Hematopoietic multipotent progenitor cell treated with erythropoietin and hydrocortisone succinate and interleukin-3 and kit ligand, for 15 days (in vitro differentiated cells): ENCODE measurements around the gene HTT.
"Not testable (repeated sequence)": the region's sequence is repeated elsewhere in the genome, so short reads cannot be mapped to it uniquely, and the experiment has no call there.

Experiments used
- DNase-seq: peaks from one replicate; pipeline ENCODE4 v3.0.0-alpha.2; 2015; ENCODE audit warnings: low spot score

The HTT gene

GRCh38 chr4:3046162-3046561 is 28.3 kb upstream of the HTT start:
- no peak for DNase-seq

- DNase-seq, result no peak
Observed at GRCh38 chr4:3046623-3047022, 27.9 kb upstream of the HTT start.

DNA sequence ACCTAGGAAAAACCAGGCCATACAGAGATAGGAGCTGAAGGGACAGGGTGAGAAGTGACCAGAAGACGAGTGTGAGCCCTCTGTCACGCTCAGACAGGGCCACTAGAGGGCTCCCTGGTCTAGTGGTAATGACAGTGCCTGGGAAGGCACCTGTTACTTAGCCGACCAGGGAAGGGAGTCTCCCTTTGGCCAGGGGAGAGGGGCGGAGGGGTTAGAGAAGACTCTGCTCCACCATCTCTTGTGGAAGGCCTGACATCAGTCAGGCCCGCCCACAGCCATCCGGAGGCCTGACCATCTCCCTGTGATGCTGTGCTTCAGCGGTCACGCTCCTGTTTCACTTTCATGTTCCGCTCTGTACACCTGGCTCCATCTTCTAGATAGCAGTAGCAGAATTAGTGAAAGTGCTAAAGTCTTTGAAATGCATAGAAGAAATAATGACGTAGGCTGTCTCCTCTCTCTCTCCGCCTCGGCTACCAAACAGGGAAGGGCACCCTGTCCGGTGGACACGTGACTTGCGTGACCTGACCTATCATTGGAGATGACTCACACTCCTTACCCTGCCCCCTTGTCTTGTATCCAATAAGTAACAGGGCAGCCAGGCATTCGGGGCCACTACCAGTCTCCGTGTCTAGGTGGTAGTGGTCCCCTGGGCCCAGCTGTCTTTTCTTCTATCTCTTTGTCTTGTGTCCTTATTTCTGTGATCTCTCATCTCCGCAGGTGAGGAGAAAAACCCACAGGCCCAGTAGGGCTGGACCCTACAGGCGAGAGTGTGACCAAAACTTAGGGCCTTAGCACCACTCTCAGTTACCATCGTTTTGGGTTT is 26.8 kb upstream of the HTT start:
- peak; percentile 48 for DNase-seq

- not testable (repeated sequence) for DNase-seq
Observed at GRCh38 chr4:3051141-3051897, 23.2 kb upstream of the HTT start.

- DNase-seq, result no peak
Observed at GRCh38 chr4:3054169-3054759, 20.2 kb upstream of the HTT start.

DNA sequence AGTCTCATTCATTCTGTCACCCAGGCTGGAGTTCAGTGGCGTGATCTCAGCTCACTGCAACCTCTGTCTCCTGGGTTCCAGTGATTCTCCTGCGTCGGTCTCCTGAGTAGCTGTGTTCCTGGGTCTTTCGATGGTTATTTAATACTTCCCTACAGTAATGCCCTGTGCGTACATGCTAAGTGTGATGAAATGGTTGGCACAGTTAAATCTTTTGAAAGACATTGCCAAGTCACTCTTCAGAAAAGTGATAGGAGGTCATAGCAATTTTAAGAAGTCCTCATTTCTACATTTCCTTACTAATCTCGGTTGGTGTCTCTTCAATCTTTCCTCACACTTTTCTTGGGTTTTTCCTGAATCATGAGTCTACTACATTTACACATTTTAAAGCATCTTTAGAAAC is 14.5 kb upstream of the HTT start:
- no peak for DNase-seq

DNA sequence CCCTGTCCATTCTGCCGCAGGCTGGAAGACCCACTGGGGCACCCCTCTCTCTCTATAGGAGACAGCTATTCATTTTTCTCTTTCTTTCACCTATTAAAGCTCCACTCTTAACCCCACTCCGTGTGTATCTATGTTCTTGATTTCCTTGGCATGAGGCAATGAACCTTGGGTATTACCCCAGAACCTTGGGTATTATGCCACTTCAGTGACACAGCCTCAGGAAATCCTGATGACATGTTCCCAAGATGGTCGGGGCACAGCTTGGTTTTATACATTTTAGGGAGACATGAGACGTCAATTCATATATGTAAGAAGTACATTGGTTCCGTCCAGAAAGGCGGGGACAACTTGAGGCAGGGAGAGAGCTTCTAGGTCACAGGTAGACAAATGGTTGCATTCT is 13.5 kb upstream of the HTT start:
- no peak for DNase-seq

GRCh38 chr4:3062471-3062870 is 12.0 kb upstream of the HTT start:
- DNase-seq, result no peak

GRCh38 chr4:3065551-3065950 is 8.9 kb upstream of the HTT start:
- no peak for DNase-seq

DNA sequence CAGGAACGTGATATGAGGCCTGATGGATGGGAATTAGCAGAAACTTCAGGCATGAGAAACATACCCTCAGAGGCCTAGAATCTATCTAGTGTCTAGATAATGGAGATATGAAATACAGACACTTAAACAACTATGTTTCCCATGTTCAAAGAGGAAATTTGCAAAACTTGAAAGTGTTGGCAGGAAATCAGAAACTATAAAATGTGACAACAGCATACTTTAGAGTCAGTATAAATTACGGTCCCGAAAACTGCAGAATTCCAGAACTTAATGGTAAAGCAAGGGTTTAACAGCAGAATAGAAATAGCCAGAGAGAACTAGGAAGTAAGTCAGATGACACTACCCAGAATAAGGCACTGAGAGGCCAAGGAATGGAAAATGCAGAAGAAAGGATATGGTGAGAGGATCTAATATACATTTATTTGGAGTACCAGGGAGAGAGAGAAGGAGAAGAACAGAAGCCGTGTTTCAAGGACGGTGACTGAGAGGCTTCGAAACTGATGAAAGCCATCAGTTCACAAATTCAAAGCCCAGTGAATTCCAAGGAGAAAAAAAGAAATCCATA is 7.6 kb upstream of the HTT start:
- DNase-seq, result no peak

DNA sequence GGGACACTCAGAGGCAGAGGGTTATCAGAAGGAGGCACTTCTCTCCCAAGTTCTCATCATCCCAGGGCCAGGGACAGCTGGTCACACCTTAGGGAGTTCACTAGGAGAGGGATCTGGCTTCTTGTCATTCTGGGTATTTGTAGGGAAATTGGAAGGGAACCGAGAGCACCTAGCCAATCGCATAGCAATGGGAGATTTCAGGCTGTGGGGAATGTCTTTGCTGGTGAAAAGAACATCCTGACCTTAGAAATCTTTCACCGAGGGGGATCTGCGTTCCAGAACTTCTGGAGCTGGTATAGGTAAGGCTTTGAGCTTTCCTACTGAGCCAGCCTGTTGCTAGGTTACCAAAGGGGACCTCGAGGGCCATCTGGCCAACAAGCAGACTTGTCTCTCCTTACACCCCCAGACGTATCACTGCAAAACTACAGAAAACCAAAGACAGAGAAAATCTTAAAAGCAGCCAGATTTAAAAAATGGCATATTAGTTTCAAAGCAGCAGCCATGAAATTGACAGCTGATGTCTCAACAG is 6.9 kb upstream of the HTT start:
- no peak for DNase-seq

DNA sequence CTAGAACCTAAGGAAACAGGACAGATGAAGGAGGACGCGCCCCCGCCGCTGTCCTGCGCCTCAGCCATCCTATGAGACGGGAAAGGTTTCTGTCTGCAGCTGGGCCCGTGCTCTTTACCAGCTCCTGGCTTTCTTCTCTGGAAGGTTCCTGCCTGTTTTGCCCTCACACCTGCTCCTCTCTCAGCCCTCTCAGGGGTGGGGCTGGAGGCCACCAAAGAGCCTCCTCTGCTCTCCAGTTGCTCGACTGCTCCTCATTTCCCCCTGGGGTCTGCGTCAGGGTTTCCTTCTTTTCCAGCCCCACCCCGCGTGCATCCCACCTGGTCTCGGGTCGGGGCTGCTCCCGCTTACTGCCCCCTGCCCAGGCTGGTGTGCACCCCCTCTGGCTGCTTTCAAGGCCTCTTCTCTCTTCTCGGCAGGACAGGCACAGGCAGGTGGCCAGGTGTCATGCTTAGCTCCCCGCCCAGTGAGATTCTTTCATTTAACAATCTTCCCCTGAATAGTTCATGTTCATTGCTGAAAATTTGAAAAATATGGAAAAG is 4.8 kb upstream of the HTT start:
- DNase-seq, result no peak

DNA sequence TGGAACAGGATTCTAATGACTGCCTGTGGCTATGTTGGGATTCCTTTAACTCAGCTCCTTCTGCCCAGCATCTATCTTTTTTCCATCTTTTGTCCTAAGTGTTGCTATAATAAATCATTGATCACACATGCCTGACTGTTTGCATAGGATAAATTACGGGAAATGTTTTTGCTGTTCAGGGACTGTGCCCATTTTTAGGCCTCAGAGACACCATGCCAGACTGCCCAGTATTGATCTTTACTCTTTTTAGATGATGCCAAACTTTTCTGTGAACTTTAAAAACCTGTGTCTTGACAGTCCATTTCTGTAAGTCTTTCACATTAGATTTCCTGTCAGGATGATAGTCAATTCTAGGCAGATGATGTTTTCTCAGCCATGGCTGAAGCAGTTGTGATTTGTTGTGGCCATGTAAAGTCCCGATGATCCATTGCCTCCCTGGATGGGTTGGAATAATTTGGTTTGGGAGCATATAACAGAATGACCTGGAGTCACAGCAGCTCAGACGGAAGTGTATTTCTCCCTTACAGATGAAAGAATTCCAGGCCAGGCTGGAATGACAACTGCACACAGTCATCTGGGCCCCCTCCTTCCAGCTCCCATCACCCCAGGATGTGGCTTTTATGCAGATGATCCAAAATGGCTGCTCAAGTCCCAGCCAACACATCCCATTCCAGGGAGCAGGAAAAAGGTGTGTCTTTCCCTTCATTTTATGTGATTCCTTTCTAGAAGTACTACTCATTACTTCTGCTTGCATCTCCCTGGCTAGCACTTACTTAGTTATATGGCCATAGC is 3.6 kb upstream of the HTT start:
- DNase-seq, result no peak

- no peak for DNase-seq
Observed at GRCh38 chr4:3071811-3072210, 2.7 kb upstream of the HTT start.

- DNase-seq, result no peak
Observed at GRCh38 chr4:3073158-3074077, 1.1 kb upstream of the HTT start.

DNA sequence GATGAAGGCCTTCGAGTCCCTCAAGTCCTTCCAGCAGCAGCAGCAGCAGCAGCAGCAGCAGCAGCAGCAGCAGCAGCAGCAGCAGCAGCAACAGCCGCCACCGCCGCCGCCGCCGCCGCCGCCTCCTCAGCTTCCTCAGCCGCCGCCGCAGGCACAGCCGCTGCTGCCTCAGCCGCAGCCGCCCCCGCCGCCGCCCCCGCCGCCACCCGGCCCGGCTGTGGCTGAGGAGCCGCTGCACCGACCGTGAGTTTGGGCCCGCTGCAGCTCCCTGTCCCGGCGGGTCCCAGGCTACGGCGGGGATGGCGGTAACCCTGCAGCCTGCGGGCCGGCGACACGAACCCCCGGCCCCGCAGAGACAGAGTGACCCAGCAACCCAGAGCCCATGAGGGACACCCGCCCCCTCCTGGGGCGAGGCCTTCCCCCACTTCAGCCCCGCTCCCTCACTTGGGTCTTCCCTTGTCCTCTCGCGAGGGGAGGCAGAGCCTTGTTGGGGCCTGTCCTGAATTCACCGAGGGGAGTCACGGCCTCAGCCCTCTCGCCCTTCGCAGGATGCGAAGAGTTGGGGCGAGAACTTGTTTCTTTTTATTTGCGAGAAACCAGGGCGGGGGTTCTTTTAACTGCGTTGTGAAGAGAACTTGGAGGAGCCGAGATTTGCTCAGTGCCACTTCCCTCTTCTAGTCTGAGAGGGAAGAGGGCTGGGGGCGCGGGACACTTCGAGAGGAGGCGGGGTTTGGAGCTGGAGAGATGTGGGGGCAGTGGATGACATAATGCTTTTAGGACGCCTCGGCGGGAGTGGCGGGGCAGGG is 568 bp downstream of the HTT start:
- DNase-seq, result peak; percentile 34

- no peak for DNase-seq
Observed at GRCh38 chr4:3075652-3075981, 1.1 kb downstream of the HTT start.

DNA sequence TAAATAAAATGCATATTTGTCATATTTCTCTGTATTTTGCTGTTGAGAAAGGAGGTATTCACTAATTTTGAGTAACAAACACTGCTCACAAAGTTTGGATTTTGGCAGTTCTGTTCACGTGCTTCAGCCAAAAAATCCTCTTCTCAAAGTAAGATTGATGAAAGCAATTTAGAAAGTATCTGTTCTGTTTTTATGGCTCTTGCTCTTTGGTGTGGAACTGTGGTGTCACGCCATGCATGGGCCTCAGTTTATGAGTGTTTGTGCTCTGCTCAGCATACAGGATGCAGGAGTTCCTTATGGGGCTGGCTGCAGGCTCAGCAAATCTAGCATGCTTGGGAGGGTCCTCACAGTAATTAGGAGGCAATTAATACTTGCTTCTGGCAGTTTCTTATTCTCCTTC is 3.3 kb downstream of the HTT start:
- no peak for DNase-seq

- DNase-seq, result no peak
Observed at GRCh38 chr4:3079694-3080123, 5.2 kb downstream of the HTT start.
